H9 (cell line): Measurements from ENCODE around the gene CD84. TPM values are rescaled to one million over a fixed set of nuclear protein-coding genes. Genes with fewer than 3 reads are reported as not detected.

Source experiments
- DNase-seq: peaks from one replicate; pipeline ENCODE4 v3.0.0-alpha.2; 2017
- H2AFZ ChIP-seq: one replicate; pipeline ENCODE4 v1.6.1; 2013; ENCODE audit warnings: mild to moderate bottlenecking, low read length, control low read depth, moderate library complexity
- H2AK5ac ChIP-seq: 2 replicates; pipeline ENCODE4 v1.6.1; 2013; ENCODE audit warnings: low read length, control low read depth, mixed read lengths; ENCODE audit not compliant: insufficient read length
- H2BK120ac ChIP-seq: one replicate; pipeline ENCODE4 v1.6.1; 2013; ENCODE audit warnings: low read depth, mild to moderate bottlenecking, low read length, control low read depth, inconsistent platforms; ENCODE audit not compliant: poor library complexity, severe bottlenecking
- H2BK12ac ChIP-seq: 2 replicates; pipeline ENCODE4 v1.6.1; 2013; ENCODE audit warnings: low read length, control low read depth, mixed read lengths, low read depth; ENCODE audit not compliant: insufficient read length
- H2BK15ac ChIP-seq: 2 replicates; pipeline ENCODE4 v1.6.1; 2013; ENCODE audit warnings: low read depth, low read length, control low read depth
- H2BK20ac ChIP-seq: one replicate; pipeline ENCODE4 v1.6.1; 2013; ENCODE audit warnings: low read depth, mild to moderate bottlenecking, low read length, control low read depth, inconsistent platforms; ENCODE audit not compliant: poor library complexity, severe bottlenecking
- H2BK5ac ChIP-seq: 2 replicates; pipeline ENCODE4 v1.6.1; 2013; ENCODE audit warnings: low read length, control low read depth, mixed read lengths; ENCODE audit not compliant: insufficient read length
- H3K14ac ChIP-seq: 2 replicates; pipeline ENCODE4 v1.6.1; 2013; ENCODE audit warnings: low read length, control low read depth; ENCODE audit not compliant: insufficient read depth
- H3K18ac ChIP-seq: 2 replicates; pipeline ENCODE4 v1.6.1; 2013; ENCODE audit warnings: low read depth, mild to moderate bottlenecking, mixed read lengths, low read length, control low read depth; ENCODE audit not compliant: insufficient read length
- H3K23ac ChIP-seq: 2 replicates; pipeline ENCODE4 v1.6.1; 2013; ENCODE audit warnings: low read length, control low read depth, mixed read lengths, low read depth; ENCODE audit not compliant: insufficient read length
- H3K23me2 ChIP-seq: 2 replicates; pipeline ENCODE4 v1.6.1; 2013; ENCODE audit warnings: low read depth, mild to moderate bottlenecking, mixed read lengths, low read length, control low read depth; ENCODE audit not compliant: insufficient read length, poor library complexity, severe bottlenecking
- H3K27ac ChIP-seq: 2 replicates; pipeline ENCODE4 v1.5.1; 2013; ENCODE audit warnings: low read length, control low read depth, mixed read lengths, low read depth; ENCODE audit not compliant: insufficient read length
- H3K27me3 ChIP-seq: 2 replicates; pipeline ENCODE4 v1.6.1; 2013; ENCODE audit warnings: low read length, control low read depth, inconsistent platforms; ENCODE audit not compliant: insufficient read depth
- H3K4ac ChIP-seq: 2 replicates; pipeline ENCODE4 v1.6.1; 2013; ENCODE audit warnings: low read depth, mild to moderate bottlenecking, control low read depth, inconsistent platforms, low read length, moderate library complexity
- H3K4me1 ChIP-seq: 2 replicates; pipeline ENCODE4 v1.6.1; 2013; ENCODE audit warnings: low read length, control low read depth, inconsistent platforms; ENCODE audit not compliant: insufficient read depth
- H3K4me2 ChIP-seq: 2 replicates; pipeline ENCODE4 v1.6.1; 2013; ENCODE audit warnings: low read length, control low read depth, mixed read lengths; ENCODE audit not compliant: insufficient read length, insufficient read depth
- H3K56ac ChIP-seq: 2 replicates; pipeline ENCODE4 v1.6.1; 2013; ENCODE audit warnings: low read depth, mild to moderate bottlenecking, mixed read lengths, low read length, control low read depth; ENCODE audit not compliant: insufficient read length
- H3K79me1 ChIP-seq: 2 replicates; pipeline ENCODE4 v1.6.1; 2013; ENCODE audit warnings: low read depth, mild to moderate bottlenecking, moderate library complexity, low read length, control low read depth, inconsistent platforms; ENCODE audit not compliant: insufficient read depth, poor library complexity, severe bottlenecking
- H3K79me2 ChIP-seq: 2 replicates; pipeline ENCODE4 v1.6.1; 2013; ENCODE audit warnings: low read length, control low read depth, inconsistent platforms; ENCODE audit not compliant: insufficient read depth
- H3K9ac ChIP-seq: 2 replicates; pipeline ENCODE4 v1.6.1; 2013; ENCODE audit warnings: low read length, control low read depth, mixed read lengths; ENCODE audit not compliant: insufficient read length; ENCODE audit errors: extremely low read depth
- H3K9me3 ChIP-seq: one replicate; pipeline ENCODE4 v1.6.1; 2013; ENCODE audit warnings: low read depth, low read length, inconsistent platforms; ENCODE audit not compliant: control insufficient read depth
- H3T11ph ChIP-seq: one replicate; pipeline ENCODE4 v1.6.1; 2013; ENCODE audit warnings: mild to moderate bottlenecking, low read length, control low read depth, inconsistent platforms
- H4K20me1 ChIP-seq: one replicate; pipeline ENCODE4 v1.6.1; 2013; ENCODE audit not compliant: control insufficient read depth, insufficient read length, insufficient read depth
- H4K5ac ChIP-seq: 2 replicates; pipeline ENCODE4 v1.6.1; 2013; ENCODE audit warnings: low read depth, mild to moderate bottlenecking, mixed read lengths, low read length, control low read depth; ENCODE audit not compliant: insufficient read length
- H4K8ac ChIP-seq: replicated peaks from 2 replicates; pipeline ENCODE4 v1.6.1; 2013; ENCODE audit warnings: low read length, control low read depth, mixed read lengths, low read depth; ENCODE audit not compliant: insufficient read length
- H4K91ac ChIP-seq: 2 replicates; pipeline ENCODE4 v1.6.1; 2013; ENCODE audit warnings: low read depth, mild to moderate bottlenecking, moderate library complexity, mixed read lengths, low read length, control low read depth; ENCODE audit not compliant: insufficient read length
- H3K27ac Mint-ChIP-seq, 3 experiments: 2 replicates in 2 of 3; 3 replicates in 1 of 3; pipeline ENCODE4 v1.8.0; 2020 to 2021; ENCODE audit warnings: mixed read lengths in 3 of 3, mild to moderate bottlenecking in 1 of 3, moderate library complexity in 1 of 3
- H3K27me3 Mint-ChIP-seq: 2 replicates; pipeline ENCODE4 v1.8.0; 2021; ENCODE audit warnings: low read depth, mild to moderate bottlenecking, moderate library complexity, mixed read lengths
- H3K36me3 Mint-ChIP-seq, 3 experiments: 2 replicates in 2 of 3; 3 replicates in 1 of 3; pipeline ENCODE4 v1.8.0; 2020 to 2021; ENCODE audit warnings: low read depth in 3 of 3, mixed read lengths in 3 of 3; ENCODE audit not compliant: insufficient read depth in 1 of 3
- H3K4me1 Mint-ChIP-seq, 2 experiments: 2 replicates each; pipeline ENCODE4 v1.8.0; 2020; ENCODE audit warnings: mixed read lengths in 2 of 2
- H3K4me3 Mint-ChIP-seq, 2 experiments: 2 replicates in 1 of 2; 3 replicates in 1 of 2; pipeline ENCODE4 v1.8.0; 2020 to 2021; ENCODE audit warnings: mild to moderate bottlenecking in 2 of 2, mixed read lengths in 2 of 2, moderate library complexity in 1 of 2
- H3K9me3 Mint-ChIP-seq, 2 experiments: 2 replicates in 1 of 2; 3 replicates in 1 of 2; pipeline ENCODE4 v1.8.0; 2020; ENCODE audit warnings: mild to moderate bottlenecking in 2 of 2, mixed read lengths in 2 of 2, moderate library complexity in 1 of 2
- CTCF ChIP-seq: fragments of 200-600 bp; sonication (generic); conservative IDR thresholded peaks from 3 replicates; pipeline ENCODE4 v1.8.0; 2021; ENCODE audit warnings: antibody characterized with exemption, mild to moderate bottlenecking
- WGBS: extraction: QIAGEN DNeasy Blood & Tissue Kit; methylation state at CpG from one replicate; pipeline ENCODE4 v1.1.7; 2013; ENCODE audit warnings: missing lambda C conversion rate, low lambda C conversion rate, mixed read lengths; ENCODE audit not compliant: insufficient read length; ENCODE audit errors: extremely low coverage; 5-methylcytosine and 5-hydroxymethylcytosine counted together
- total RNA-seq: library from RNA; stranded (reverse); gene quantifications from 2 replicates; pipeline ENCODE4 v1.2.1, GENCODE V29; 2021

Gene CD84
- total RNA-seq, 1 experiment from 2014 or later, result not detected

DNA sequence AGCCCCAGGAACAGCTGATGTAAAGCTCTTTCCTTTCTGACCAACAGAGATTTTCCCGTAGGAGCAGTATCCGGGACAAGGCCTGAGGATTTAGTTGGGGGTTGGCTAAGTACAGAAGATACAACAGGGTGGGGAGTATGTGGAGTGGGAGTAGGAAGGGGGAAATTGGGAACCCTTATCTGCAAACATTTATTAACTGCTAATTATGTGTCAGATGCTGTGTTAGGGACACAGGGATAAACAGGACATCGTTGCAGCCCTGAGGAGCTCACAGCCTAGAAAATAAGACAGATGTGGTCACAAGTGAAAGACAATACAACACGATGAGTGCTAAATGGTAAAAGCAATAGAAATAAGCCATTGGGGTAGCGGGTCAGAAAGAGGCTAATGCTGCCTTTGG lies 12.0 kb downstream of the CD84 start:
- Histone ChIP-seq H2BK5ac (no peak overlapping the region), H2AFZ (no peak overlapping the region), H4K5ac (no peak overlapping the region), H4K8ac (no peak overlapping the region), H3K27me3 (no peaks in the 10 kb centered on the region), H3K4me2 (no peak overlapping the region), H2AK5ac (no peak overlapping the region), H3K14ac (no peak overlapping the region), H3K18ac (no peak overlapping the region), H3K79me1 (no peaks in the 10 kb centered on the region), H2BK12ac (no peak overlapping the region), H2BK120ac (no peak overlapping the region), H3K27ac (no peak overlapping the region), H3K4me1 (no peaks in the 10 kb centered on the region), H3K9ac (no peak overlapping the region), H2BK20ac (no peak overlapping the region), H3K9me3 (no peaks in the 10 kb centered on the region), H3T11ph (no peak overlapping the region), H3K23ac (no peak overlapping the region), H2BK15ac (no peak overlapping the region), H3K56ac (no peak overlapping the region), H3K23me2 (no peaks in the 10 kb centered on the region), H4K91ac (no peak overlapping the region), H4K20me1 (no peaks in the 10 kb centered on the region), H3K79me2 (no peaks in the 10 kb centered on the region), H3K4ac (no peak overlapping the region)
- peaks cover 3% of the 10 kb centered on the region; the same call in 1 of the 2 replicates for H3K27me3 Mint-ChIP-seq
- no CpG with 5 or more reads among the region's 5 CpGs for WGBS
- H3K9me3 Mint-ChIP-seq, result peaks cover 9 to 10% of the 10 kb centered on the region in 2 experiments
- no peak overlapping the region for H3K4me3 Mint-ChIP-seq
- H3K27ac Mint-ChIP-seq, result no peak overlapping the region
- DNase-seq, result no peak
- H3K36me3 Mint-ChIP-seq, result peaks cover 0 to 10% (median 4%) of the 10 kb centered on the region in 3 experiments; a peak in 4 of 7 replicates
- H3K4me1 Mint-ChIP-seq, result no peaks in the 10 kb centered on the region
- TF ChIP-seq CTCF, result no peak
